NCI-H526 treated with DMSO at 0.1 percent for 48 hours (cell line): ENCODE results near the gene TTC36.
"Not testable (repeated sequence)": the region's sequence is repeated elsewhere in the genome, so short reads cannot be mapped to it uniquely, and the experiment has no call there.

ENCODE experiments used
- DNase-seq: peaks from one replicate; lab custom pipeline; 2025; lab: John Stamatoyannopoulos, UW

TTC36 gene, protein sequence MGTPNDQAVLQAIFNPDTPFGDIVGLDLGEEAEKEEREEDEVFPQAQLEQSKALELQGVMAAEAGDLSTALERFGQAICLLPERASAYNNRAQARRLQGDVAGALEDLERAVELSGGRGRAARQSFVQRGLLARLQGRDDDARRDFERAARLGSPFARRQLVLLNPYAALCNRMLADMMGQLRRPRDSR

DNA sequence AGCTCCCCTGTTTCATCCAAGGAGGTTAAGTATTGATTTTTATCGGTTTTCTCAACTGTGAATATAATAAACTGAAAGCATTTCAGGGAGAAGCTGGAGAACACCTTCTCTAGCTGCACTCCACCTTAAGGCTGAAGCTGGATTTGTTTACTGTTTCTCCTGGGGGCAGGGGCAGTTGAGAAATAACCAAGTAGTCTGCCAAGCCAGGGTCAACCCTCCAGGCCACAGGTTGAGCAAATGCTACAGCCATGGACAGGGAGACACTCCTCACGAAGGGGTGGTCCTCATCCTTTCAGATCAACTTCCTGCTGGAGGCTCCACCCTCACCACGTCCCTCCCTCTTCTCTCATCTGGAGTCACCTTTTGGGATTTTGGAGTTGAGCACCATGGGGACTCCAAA, at the start of gene TTC36:
TTC36 (plus strand) TSS at position 366 of the 400 bp plus-strand sequence; CDS start at position 387, 21 bp downstream.
- DNase-seq = no peak

DNA sequence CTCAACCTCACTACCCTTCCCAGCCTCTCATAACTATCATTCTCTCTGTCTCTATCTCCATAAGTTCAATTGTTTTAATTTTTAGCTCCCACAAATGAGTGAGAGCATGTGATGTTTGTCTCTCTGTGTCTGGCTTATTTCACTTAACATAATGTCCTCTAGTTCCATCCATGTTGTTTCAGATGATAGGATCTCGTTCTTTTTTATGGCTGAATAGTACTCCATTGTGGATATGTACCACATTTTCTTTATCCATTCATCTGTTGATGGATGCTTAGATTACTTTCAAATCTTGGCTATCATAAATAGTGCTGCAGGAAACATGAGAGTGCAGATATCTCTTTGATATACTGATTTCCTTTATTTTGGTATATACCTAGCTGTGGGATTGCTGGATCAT, 46.0 kb upstream of the TTC36 start:
- not testable (repeated sequence) for DNase-seq

DNA sequence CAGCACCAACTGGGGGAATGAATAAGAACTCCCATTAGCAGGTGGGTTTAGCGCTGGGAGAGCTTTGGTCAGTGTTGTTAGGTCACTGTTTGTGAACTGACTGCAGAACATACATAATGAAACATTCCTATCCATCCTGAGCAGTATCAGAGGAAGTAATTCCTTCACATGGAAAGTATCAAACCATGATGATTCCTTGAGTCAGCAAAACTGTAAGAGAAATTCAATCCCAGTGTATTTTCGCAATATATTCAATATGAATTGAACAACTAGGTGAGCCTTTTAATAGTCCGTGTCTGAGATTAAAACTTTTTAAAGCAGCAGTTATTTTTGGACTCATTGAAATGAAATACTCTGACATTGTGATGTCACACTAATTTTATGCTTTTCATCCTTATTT, 42.9 kb upstream of the TTC36 start:
- no peak for DNase-seq

DNA sequence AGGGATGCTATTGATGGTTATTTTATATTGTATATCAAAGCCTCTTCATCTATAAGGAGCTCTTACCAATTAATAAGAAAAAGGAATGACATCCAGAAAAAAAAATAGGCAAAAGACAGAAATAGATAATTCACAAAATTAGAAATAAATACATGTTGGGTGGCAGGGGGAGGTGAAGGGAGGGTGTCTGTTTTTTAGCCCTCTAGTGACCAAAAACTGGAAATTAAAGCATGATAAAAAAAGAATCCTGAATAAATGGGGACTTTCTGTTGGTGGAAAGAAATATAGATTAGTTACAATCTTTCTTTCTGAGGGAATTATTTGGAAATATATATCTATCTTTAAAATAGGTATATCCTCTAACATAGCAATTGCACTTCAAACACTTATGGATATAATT, 42.0 kb upstream of the TTC36 start:
- DNase-seq = no peak

DNA sequence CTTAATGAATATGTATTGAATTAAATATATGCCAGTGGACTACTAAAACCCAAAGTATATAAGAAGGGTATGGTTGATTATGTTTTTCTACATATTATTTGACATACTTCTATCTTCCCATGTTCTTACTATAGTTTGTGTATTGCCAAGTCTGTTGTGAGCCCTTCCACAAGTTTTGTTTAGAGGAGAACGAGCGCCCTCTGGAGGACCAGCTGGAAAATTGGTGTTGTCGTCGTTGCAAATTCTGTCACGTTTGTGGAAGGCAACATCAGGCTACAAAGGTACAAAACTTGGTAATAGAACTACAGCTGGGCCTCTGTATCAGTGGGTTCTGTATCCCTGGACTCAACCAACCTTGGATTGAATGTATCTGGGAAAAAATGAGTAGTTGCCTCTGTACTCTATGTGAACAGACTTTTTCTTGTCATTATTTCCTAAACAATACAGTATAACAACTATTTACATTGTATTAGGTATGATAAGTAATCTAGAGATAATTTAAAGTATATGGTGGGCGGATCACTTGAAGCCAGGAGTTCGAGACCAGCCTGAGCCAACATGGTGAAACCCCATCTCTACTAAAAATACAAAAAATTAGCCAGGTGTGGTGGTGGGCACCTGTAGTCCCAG, 38.7 kb upstream of the TTC36 start:
- DNase-seq = peak; percentile 95

DNA sequence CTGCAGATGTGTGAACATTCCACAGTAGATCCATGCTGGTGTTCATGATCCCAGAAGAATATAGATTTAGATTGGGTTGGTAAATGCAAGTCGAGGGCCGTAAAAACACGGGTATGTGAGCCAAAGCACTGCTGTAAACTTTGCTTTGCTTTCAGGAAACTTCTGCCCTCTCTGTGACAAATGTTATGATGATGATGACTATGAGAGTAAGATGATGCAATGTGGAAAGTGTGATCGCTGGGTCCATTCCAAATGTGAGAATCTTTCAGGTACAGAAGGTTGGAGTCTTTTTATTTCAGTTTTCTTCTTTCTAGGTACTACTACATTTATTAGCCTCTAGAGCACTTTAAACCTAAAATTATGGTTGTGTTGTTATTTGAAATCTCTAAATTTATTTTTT, 36.2 kb upstream of the TTC36 start:
- no peak for DNase-seq

DNA sequence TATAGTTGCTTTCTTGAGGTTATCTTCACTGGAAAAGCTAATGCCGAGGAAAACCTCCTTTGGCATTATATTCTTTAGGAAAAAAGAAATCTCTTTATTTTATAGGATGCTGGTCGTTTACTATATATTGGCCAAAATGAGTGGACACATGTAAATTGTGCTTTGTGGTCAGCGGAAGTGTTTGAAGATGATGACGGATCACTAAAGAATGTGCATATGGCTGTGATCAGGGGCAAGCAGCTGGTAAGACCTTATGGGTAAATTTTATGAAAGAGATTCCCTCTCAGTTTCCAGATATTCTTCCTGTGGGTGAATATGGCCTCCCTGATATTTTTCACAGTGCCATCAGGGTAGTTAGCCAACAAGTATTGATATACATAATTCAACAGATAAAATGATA, 29.4 kb upstream of the TTC36 start:
- no peak for DNase-seq

DNA sequence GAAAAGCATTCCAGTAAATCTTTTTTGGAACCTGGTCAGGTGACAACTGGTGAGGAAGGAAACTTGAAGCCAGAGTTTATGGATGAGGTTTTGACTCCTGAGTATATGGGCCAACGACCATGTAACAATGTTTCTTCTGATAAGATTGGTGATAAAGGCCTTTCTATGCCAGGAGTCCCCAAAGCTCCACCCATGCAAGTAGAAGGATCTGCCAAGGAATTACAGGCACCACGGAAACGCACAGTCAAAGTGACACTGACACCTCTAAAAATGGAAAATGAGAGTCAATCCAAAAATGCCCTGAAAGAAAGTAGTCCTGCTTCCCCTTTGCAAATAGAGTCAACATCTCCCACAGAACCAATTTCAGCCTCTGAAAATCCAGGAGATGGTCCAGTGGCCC, 24.1 kb upstream of the TTC36 start:
- no peak for DNase-seq

DNA sequence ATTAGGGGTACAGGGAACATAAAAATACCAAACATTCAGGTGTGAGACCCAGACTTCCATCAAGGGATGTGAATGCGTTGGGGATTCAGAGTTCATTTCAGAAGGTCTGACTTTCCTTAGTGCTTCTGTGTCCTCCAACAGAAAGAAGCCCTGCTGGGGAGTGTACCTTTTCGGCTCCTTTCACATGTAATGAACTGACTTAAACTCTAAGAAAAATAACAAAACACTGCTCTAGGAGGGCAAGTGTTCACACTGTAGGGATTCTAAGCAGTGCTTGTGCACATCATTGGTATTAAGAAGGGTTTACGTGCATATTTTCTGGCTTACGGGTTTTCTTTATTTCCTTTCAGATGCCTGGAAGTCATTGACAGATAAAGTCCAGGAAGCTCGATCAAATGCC, 15.7 kb upstream of the TTC36 start:
- no peak for DNase-seq

DNA sequence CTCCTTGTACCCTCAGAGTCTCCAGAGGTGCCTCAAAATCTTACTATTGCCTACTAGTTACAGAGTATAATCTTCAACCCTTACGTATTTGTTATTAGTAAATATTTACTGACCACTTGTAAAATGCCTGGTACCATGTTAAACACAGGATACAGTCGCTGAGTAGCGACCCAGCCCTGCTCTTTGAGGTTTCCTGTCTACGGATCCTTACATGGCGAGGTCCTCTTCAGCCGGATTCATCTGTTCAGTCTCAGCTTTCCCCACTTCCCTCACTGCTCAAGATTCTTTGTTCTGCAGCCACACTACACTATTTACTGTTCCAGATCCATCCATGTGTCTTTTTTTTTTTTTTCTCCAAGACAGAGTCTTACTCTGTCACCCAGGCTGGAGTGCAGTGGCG, 13.2 kb upstream of the TTC36 start:
- no peak for DNase-seq

DNA sequence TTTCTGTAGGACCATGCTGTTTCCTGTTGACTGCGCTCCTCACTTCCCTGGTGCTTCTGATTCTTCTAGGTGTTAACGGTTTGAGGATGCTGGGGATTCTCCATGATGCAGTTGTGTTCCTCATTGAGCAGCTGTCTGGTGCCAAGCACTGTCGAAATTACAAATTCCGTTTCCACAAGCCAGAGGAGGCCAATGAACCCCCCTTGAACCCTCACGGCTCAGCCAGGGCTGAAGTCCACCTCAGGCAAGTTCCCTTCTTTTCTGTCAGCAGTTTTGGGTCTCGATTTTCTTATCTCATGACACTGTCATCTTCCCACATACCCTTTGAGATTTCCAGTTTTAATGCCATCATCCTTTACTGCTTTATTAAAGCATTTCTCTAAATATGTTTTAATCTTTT, 7.7 kb upstream of the TTC36 start:
- no peak for DNase-seq

DNA sequence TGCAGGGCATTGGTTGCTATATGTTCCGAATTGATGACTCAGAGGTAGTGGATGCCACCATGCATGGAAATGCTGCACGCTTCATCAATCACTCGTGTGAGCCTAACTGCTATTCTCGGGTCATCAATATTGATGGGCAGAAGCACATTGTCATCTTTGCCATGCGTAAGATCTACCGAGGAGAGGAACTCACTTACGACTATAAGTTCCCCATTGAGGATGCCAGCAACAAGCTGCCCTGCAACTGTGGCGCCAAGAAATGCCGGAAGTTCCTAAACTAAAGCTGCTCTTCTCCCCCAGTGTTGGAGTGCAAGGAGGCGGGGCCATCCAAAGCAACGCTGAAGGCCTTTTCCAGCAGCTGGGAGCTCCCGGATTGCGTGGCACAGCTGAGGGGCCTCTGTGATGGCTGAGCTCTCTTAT, 5.4 kb upstream of the TTC36 start:
- DNase-seq = no peak

DNA sequence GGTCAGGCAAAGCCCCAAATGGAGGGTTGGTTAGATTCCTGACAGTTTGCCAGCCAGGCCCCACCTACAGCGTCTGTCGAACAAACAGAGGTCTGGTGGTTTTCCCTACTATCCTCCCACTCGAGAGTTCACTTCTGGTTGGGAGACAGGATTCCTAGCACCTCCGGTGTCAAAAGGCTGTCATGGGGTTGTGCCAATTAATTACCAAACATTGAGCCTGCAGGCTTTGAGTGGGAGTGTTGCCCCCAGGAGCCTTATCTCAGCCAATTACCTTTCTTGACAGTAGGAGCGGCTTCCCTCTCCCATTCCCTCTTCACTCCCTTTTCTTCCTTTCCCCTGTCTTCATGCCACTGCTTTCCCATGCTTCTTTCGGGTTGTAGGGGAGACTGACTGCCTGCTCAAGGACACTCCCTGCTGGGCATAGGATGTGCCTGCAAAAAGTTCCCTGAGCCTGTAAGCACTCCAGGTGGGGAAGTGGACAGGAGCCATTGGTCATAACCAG, 4.7 kb upstream of the TTC36 start:
- peak; percentile 57 for DNase-seq

DNA sequence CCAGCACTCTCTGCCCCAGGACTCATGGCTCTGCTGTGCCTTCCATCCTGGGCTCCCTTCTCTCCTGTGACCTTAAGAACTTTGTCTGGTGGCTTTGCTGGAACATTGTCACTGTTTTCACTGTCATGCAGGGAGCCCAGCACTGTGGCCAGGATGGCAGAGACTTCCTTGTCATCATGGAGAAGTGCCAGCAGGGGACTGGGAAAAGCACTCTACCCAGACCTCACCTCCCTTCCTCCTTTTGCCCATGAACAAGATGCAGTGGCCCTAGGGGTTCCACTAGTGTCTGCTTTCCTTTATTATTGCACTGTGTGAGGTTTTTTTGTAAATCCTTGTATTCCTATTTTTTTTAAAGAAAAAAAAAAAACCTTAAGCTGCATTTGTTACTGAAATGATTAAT, 2.9 kb upstream of the TTC36 start:
- no peak for DNase-seq

DNA sequence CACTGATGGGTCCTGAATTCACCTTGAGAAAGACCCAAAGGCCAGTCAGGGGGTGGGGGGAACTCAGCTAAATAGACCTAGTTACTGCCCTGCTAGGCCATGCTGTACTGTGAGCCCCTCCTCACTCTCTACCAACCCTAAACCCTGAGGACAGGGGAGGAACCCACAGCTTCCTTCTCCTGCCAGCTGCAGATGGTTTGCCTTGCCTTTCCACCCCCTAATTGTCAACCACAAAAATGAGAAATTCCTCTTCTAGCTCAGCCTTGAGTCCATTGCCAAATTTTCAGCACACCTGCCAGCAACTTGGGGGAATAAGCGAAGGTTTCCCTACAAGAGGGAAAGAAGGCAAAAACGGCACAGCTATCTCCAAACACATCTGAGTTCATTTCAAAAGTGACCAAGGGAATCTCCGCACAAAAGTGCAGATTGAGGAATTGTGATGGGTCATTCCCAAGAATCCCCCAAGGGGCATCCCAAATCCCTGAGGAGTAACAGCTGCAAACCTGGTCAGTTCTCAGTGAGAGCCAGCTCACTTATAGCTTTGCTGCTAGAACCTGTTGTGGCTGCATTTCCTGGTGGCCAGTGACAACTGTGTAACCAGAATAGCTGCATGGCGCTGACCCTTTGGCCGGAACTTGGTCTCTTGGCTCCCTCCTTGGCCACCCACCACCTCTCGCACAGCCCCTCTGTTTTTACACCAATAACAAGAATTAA, 2.4 kb upstream of the TTC36 start:
- no peak for DNase-seq

DNA sequence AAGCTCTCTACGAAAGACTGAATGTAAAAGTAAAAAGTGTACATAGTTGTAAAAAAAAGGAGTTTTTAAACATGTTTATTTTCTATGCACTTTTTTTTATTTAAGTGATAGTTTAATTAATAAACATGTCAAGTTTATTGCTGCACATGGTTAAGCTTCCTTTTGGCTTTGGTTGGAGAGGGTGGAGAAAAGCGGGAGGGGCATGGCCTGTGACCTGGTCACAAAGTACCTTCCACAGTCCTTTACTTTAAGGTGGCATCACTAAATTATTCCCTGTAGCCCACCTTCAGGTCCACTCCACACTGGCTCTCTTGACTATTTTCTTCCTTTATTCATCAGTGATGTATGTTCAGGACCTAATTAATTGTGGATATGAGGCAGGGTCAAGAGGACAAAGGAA, 586 bp upstream of the TTC36 start:
- DNase-seq = no peak

DNA sequence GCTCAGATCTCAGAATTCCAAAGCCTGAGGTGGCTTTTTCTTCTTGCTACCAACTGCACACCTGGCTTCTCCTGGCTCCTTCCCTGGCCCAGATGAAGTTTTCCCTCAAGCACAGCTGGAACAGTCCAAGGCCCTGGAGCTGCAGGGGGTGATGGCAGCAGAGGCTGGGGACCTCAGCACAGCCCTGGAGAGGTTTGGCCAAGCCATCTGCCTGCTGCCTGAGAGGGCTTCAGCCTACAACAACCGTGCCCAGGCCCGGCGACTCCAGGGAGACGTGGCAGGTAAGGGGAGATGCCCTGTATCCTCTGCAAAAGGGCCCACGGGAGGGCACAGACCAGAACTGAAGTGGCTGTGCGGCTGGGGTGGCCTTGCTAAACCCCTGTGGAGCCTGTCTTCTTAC, 1.2 kb downstream of the TTC36 start:
- no peak for DNase-seq

DNA sequence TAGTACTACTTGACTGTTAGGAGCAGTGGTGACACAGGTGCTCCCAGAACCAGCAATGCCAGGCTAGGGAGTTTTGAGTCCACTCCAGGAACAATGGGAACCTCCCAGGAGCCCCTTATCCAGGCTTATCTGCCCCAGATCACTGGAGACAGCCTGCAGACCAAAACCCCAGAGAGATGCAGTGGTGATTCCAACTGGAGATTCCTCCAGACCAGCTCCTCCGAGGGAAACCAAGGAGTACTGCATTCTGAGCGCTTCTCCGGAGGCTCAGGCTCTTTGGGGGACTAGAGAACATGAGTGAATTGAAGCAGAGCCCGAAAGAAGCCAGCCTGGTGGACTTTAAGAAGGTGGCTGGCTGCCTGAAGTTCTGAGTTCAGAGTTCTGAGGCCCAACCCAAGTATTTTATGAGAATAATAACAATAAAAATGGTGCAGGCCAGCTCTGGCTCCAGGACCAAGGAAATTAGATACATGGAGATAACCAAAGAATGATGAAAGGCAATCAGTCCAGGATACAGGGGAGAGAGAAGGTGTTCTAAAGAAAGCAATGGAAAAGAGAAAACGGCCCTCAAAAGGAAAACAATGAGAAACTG, 2.4 kb downstream of the TTC36 start:
- DNase-seq = no peak

DNA sequence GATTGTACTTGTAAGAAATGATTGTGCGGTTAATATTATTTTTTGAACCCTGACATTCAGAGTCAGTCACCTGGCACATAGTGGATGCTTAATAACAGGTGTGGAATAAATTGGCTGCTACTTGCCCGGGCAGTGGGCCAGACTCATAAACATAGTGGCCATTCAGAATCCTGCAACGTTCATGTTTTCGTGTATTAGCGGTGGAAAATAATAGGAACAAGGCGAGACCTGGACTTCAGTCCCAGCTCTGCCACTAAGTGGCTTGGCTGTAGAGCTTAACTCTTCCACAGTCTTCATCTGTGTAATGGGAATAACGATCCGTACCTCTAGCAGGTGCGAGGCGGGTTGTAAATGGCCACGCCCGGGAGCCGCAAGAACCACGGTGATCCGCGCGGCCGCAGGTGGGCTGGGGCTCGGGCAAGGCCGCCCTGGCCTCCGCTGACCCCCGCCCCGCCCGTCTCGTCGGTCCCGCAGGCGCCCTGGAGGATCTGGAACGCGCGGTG, 3.0 kb downstream of the TTC36 start:
- peak; percentile 85 for DNase-seq

DNA sequence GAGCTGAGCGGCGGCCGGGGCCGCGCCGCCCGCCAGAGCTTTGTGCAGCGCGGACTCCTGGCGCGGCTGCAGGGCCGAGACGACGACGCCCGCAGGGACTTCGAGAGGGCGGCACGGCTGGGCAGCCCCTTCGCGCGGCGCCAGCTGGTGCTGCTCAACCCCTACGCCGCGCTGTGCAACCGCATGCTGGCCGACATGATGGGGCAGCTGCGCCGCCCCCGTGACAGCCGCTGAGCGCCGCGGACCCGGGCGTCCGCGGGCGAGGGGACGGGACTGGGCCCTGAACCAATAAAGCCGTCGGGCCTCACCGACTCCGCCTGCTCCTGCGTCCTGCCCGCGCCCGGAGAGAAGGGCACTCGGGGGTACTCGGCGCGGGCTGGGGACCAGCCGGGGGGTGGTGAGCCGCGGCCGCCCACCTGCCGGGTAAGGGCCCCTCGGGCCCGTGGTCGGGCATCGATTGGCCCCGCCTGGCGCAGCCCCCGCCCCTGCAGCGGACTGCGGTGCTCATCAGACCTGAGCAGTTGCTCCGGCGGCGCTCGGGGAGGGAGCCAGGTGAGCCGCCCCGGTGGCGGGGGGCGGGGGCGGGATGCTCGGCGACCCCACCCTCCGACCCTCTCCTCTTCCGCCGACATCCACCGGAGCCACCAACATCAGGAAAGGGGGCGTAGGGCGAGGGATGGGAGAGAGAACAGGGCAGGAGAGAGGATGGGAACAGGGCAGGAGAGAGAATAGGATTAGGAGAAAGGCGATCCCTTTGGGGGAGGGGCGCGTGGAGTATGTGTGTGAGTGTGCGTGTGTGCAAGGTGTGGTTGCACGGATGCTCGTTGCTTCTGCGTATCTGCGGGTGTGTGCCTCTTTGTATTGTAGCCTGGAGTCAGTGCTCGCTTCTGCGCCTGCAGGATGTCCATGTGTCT, 3.7 kb downstream of the TTC36 start, which contains the start of gene TMEM25:
TMEM25 (plus strand) TSS at position 510 of the 914 bp plus-strand sequence. CDS start 610 bp downstream, outside the sequence.
- peak; percentile 91 for DNase-seq

DNA sequence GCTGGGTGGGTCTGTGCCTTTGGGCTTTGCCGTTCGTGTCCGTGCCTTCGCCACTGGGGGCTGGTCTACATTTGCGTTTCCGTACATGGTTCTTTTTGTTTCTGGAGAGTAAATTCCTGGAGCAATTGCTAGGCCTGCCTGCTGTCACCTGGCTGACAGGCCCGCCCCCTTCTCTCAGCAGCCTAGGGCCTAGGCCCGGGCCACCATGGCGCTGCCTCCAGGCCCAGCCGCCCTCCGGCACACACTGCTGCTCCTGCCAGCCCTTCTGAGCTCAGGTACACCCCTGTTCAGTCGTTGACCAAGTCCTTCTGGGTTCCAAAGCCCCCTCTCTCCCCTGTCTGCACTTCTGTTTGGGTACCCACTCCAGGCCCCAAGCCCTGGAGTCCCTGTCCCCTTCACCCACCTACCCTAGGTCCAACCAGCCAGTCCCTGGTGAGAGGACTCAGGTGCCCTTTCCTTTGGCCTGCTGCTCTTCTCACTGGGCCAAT, 4.4 kb downstream of the TTC36 start:
- no peak for DNase-seq
